ENCODE results near the gene ZSCAN31. TPM values are rescaled to one million over a fixed set of nuclear protein-coding genes. Genes with fewer than 3 reads are reported as not detected.

Gene ZSCAN31
- total RNA-seq, 1 donor from 2014 or later: 15.7 TPM

- intact Hi-C loops (cut with DNase I): no loop called here
- TF ChIP-seq CTCF (IDR thresholded peaks at IDR 0.05): no peak
These were observed 1.5 kb downstream of the ZSCAN31 start for GRCh38 chr6:28334286-28335039.

GRCh38 chr6:28333599-28334018 is 2.3 kb downstream of the ZSCAN31 start:
- ATAC-seq (no peak), DNase-seq (no peak)
- no peaks in the 10 kb centered on the region for H3K27me3 ChIP-seq (ENCODE audit: low read depth)
- H3K4me1 ChIP-seq: peaks cover 18% of the 10 kb centered on the region
- no peak for TF ChIP-seq CTCF (IDR thresholded peaks at IDR 0.05)
- H3K36me3 ChIP-seq: no peaks in the 10 kb centered on the region
- intact Hi-C loops (cut with DNase I): no loop called here
- no peak overlapping the region for H3K4me3 ChIP-seq
- no peaks in the 10 kb centered on the region for H3K9me3 ChIP-seq
- no peak overlapping the region for H3K27ac ChIP-seq

More at GRCh38 chr6:28334286-28335039, 1.5 kb downstream of the ZSCAN31 start:
- Histone ChIP-seq H3K9me3 (no peaks in the 10 kb centered on the region), H3K27me3 (ENCODE audit: low read depth) (no peaks in the 10 kb centered on the region), H3K4me1 (peaks cover 18% of the 10 kb centered on the region), H3K36me3 (no peaks in the 10 kb centered on the region), H3K27ac (peak overlapping the region; percentile 98), H3K4me3 (peak overlapping the region; percentile 74)
- ATAC-seq (no peak), DNase-seq (no peak)

GRCh38 chr6:28333047-28333446 is 2.9 kb downstream of the ZSCAN31 start:
- H3K9me3 ChIP-seq: peaks cover 3% of the 10 kb centered on the region
- no peak overlapping the region for H3K4me3 ChIP-seq
- no peak for ATAC-seq
- peaks cover 18% of the 10 kb centered on the region for H3K4me1 ChIP-seq
- no peaks in the 10 kb centered on the region for H3K36me3 ChIP-seq
- no peaks in the 10 kb centered on the region for H3K27me3 ChIP-seq (ENCODE audit: low read depth)
- no peak for TF ChIP-seq CTCF (IDR thresholded peaks at IDR 0.05)
- intact Hi-C loops (cut with DNase I): no loop called here
- no peak overlapping the region for H3K27ac ChIP-seq
- DNase-seq: no peak

GRCh38 chr6:28330041-28330440 is 5.9 kb downstream of the ZSCAN31 start:
- intact Hi-C loops (cut with DNase I): no loop called here
- H3K36me3 ChIP-seq: peaks cover 20% of the 10 kb centered on the region
- H3K27me3 ChIP-seq (ENCODE audit: low read depth): no peaks in the 10 kb centered on the region
- no peak overlapping the region for H3K4me3 ChIP-seq
- DNase-seq (no peak), ATAC-seq (no peak)
- peaks cover 30% of the 10 kb centered on the region for H3K9me3 ChIP-seq
- peaks cover 6% of the 10 kb centered on the region for H3K4me1 ChIP-seq
- TF ChIP-seq CTCF (IDR thresholded peaks at IDR 0.05): no peak
- no peak overlapping the region for H3K27ac ChIP-seq

GRCh38 chr6:28326371-28326948 is 9.5 kb downstream of the ZSCAN31 start:
- peaks cover 36% of the 10 kb centered on the region for H3K9me3 ChIP-seq
- H3K36me3 ChIP-seq: peaks cover 20% of the 10 kb centered on the region
- ATAC-seq (no peak), DNase-seq (no peak)
- no peaks in the 10 kb centered on the region for H3K27me3 ChIP-seq (ENCODE audit: low read depth)
- H3K4me1 ChIP-seq: no peaks in the 10 kb centered on the region
- H3K4me3 ChIP-seq: no peak overlapping the region
- intact Hi-C loops (cut with DNase I): no loop called here
- no peak for TF ChIP-seq CTCF (IDR thresholded peaks at IDR 0.05)
- no peak overlapping the region for H3K27ac ChIP-seq
